ENCODE measurements around the gene FOXM1. TPM values are rescaled to one million over a fixed set of nuclear protein-coding genes. Genes with fewer than 3 reads are reported as not detected.

FOXM1 gene
- total and polyA plus RNA-seq, 10 of the 15 experiments (the other 5 are each of a cell fraction or from before 2014, with no cell fraction given): 15.1 to 63.2 (median 34.2) TPM

GRCh38 chr12:2879853-2880252 is 2.9 kb upstream of the FOXM1 start (continued):
- no peak for TF ChIP-seq MYC (IDR thresholded peaks at IDR 0.05; ENCODE audit: insufficient read depth, insufficient read length, insufficient replicate concordance, low read length, severe bottlenecking)
- TF ChIP-seq, protein P1, sequence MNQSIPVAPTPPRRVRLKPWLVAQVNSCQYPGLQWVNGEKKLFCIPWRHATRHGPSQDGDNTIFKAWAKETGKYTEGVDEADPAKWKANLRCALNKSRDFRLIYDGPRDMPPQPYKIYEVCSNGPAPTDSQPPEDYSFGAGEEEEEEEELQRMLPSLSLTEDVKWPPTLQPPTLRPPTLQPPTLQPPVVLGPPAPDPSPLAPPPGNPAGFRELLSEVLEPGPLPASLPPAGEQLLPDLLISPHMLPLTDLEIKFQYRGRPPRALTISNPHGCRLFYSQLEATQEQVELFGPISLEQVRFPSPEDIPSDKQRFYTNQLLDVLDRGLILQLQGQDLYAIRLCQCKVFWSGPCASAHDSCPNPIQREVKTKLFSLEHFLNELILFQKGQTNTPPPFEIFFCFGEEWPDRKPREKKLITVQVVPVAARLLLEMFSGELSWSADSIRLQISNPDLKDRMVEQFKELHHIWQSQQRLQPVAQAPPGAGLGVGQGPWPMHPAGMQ (IDR thresholded peaks at IDR 0.05; ENCODE audit: borderline replicate concordance): no peak

- in situ Hi-C loops (cut with MboI): no loop called here
- TF ChIP-seq RBBP5 (conservative IDR thresholded peaks at IDR 0.05): no peak
- TF ChIP-seq ELK1 (IDR thresholded peaks at IDR 0.05; ENCODE audit: low read depth, low read length): no peak
- no peak for TF ChIP-seq CREM (IDR thresholded peaks at IDR 0.05; ENCODE audit: low read depth)
- no peak for TF ChIP-seq SIX5 (IDR thresholded peaks at IDR 0.05; ENCODE audit: low read depth, low read length, severe bottlenecking)
- no peak for TF ChIP-seq SIN3A (IDR thresholded peaks at IDR 0.05; ENCODE audit: low read depth, low read length)
- no peak for TF ChIP-seq ETV6 (conservative IDR thresholded peaks at IDR 0.05 in 1 of 2, IDR thresholded peaks at IDR 0.05 in 1 of 2; ENCODE audit: borderline replicate concordance in 1 of 2, low read depth in 1 of 2)
- TF ChIP-seq SMARCA5 (IDR thresholded peaks at IDR 0.05): peak; percentile 8; the same call in 1 of the 2 replicates
- TF ChIP-seq SUPT20H (IDR thresholded peaks at IDR 0.05; ENCODE audit: borderline replicate concordance, control insufficient read depth, low read depth, low read length): no peak
- no peak for TF ChIP-seq USF2 (IDR thresholded peaks at IDR 0.05; ENCODE audit: borderline replicate concordance, low read depth, low read length)
- no peak for TF ChIP-seq SMAD1 (IDR thresholded peaks at IDR 0.05; ENCODE audit: low read depth, partially characterized antibody)
- TF ChIP-seq TCF7 (IDR thresholded peaks at IDR 0.05; ENCODE audit: borderline replicate concordance): no peak
- TF ChIP-seq RCOR1 (conservative IDR thresholded peaks at IDR 0.05; ENCODE audit: low read depth, low read length): no peak
- TF ChIP-seq POU2F2 (IDR thresholded peaks at IDR 0.05; ENCODE audit: borderline replicate concordance, low read depth, low read length): peak; percentile 69; the same call in 2 of the 3 replicates
- TF ChIP-seq EZH2 (IDR thresholded peaks at IDR 0.05; ENCODE audit: borderline replicate concordance, control insufficient read depth, low read depth, low read length): no peak
- TF ChIP-seq HDGF (IDR thresholded peaks at IDR 0.05): no peak
- TF ChIP-seq POLR2AphosphoS5 (IDR thresholded peaks at IDR 0.05; ENCODE audit: low read length): peak; percentile 59
Observed at GRCh38 chr12:2877953-2878732, 1.2 kb upstream of the FOXM1 start.

More at GRCh38 chr12:2877953-2878732, 1.2 kb upstream of the FOXM1 start:
- no peaks in the 10 kb centered on the region for H3K9me3 ChIP-seq (replicated peaks; ENCODE audit: control insufficient read depth, insufficient read depth, low read length)
- ChIA-PET RAD21 (ENCODE audit: unreplicated experiment) (interaction anchor here (1.1 kb wide), 1 partner anchor 156 kb away, joined by 5 read pairs; no protein-coding TSS in a partner anchor), POLR2A (interaction anchor here (0.8 to 1.4 kb wide), 4 partner anchors 12 to 64 kb away, joined by 3 to 7 read pairs (median 4); partner anchors contain the start of gene TULP3), SMC1A (ENCODE audit: uncharacterized antibody, unreplicated experiment) (interaction anchor here (0.7 to 1.7 kb wide), 5 partner anchors 9 to 66 kb away, joined by 3 to 4 read pairs (median 3); partner anchors contain the start of gene TULP3), CTCF (interaction anchor here (0.6 to 2.1 kb wide), 6 partner anchors 9 to 66 kb away, joined by 3 to 13 read pairs (median 5); partner anchors contain the start of gene TULP3)
- H3K4me1 ChIP-seq (ENCODE audit: control insufficient read depth, insufficient read depth, low read length): peaks cover 11% of the 10 kb centered on the region
- H3K27me3 ChIP-seq (replicated peaks in 1 of 2; ENCODE audit: control insufficient read depth in 2 of 2, insufficient read depth in 2 of 2, low read length in 1 of 2): no peaks in the 10 kb centered on the region
- peak overlapping the region; percentile 93 for H3K4me3 ChIP-seq
- peak overlapping the region; percentile 94 for H3K4me2 ChIP-seq (ENCODE audit: control insufficient read depth, insufficient read depth)
- no peak for DNase-seq (ENCODE audit: low read depth, low spot score)
- peak overlapping the region; percentile 37 for H2AFZ ChIP-seq (ENCODE audit: control insufficient read depth, low read depth, low read length)
- BruUV-seq (replicated peaks): no TSS peak
- peak; percentile 41 for ATAC-seq
- H4K20me1 ChIP-seq (ENCODE audit: control insufficient read depth, insufficient read depth): no peaks in the 10 kb centered on the region
- peak overlapping the region; percentile 98 for H3K27ac ChIP-seq (ENCODE audit: control insufficient read depth, insufficient read depth)
- H3K9ac ChIP-seq (ENCODE audit: control insufficient read depth, insufficient read depth, low read length): peak overlapping the region; percentile 100
- peaks cover 0 to 5% of the 10 kb centered on the region in 2 experiments; a peak in 2 of 4 replicates for H3K36me3 ChIP-seq (ENCODE audit: control insufficient read depth in 2 of 2, insufficient read depth in 2 of 2, low read length in 1 of 2)
- FAIRE-seq: peak; percentile 27
- peaks cover 80% of the 10 kb centered on the region for H3K79me2 ChIP-seq (ENCODE audit: control insufficient read depth, insufficient read depth, low read length)
- intact Hi-C loops (cut with micrococcal nuclease; ENCODE audit: unreplicated experiment): loop anchor here (2.0 kb wide), 1 partner anchor 65 kb away; the partner anchor contains the start of gene ITFG2
- WGBS (ENCODE audit: insufficient coverage, insufficient replicate concordance, low lambda C conversion rate, missing lambda C conversion rate): 2% methylated on average over 16 of the region's 16 CpGs

Measured in GM12878 (cell line).